GM12872 (cell line): ENCODE results near the gene AJUBA.

Experiments
- TF ChIP-seq, protein P1 (sequence below): IDR thresholded peaks from 3 replicates; pipeline ENCODE4 v1.5.1; 2011; ENCODE audit warnings: low read depth, mild to moderate bottlenecking, low read length, moderate library complexity; ENCODE audit not compliant: insufficient read depth

Gene AJUBA

GRCh38 chr14:23000860-23001259 lies 18.5 kb upstream of the AJUBA start:
- TF ChIP-seq, protein P1, sequence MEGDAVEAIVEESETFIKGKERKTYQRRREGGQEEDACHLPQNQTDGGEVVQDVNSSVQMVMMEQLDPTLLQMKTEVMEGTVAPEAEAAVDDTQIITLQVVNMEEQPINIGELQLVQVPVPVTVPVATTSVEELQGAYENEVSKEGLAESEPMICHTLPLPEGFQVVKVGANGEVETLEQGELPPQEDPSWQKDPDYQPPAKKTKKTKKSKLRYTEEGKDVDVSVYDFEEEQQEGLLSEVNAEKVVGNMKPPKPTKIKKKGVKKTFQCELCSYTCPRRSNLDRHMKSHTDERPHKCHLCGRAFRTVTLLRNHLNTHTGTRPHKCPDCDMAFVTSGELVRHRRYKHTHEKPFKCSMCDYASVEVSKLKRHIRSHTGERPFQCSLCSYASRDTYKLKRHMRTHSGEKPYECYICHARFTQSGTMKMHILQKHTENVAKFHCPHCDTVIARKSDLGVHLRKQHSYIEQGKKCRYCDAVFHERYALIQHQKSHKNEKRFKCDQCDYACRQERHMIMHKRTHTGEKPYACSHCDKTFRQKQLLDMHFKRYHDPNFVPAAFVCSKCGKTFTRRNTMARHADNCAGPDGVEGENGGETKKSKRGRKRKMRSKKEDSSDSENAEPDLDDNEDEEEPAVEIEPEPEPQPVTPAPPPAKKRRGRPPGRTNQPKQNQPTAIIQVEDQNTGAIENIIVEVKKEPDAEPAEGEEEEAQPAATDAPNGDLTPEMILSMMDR: no peak

DNA sequence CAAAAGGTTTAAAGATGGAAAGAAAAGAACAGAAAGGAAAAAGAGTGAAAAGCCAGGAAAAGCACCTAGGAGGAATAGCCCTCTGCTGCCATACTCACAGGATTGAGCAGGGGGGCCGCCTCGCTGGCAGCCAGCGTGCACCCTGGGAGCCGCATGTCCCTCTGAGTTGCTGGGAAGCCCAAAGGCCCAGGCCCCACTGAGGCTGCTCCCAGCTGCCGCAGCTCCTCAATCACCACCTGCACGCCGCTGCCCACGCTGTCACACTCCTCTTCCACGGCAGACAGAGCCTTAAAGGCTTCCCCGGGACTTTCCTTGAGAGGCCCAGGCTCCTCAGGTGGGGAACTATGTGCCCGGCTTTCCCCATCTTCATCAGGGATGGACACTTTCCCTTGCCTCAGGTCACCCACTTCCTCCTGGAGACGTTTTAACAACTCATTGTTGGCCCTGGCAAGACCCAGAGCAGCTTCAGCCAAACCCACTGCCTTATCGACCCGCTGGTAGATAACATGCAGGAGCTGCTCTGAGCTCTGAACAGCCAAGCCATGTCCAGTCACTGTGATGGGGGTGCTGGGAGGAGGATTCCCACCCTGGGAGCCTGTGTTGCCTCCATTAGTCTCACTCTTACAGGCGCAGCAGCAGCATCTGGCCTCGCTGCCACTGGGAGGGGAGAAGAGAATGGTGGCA lies 16.1 kb upstream of the AJUBA start:
- TF ChIP-seq, protein P1: no peak

- TF ChIP-seq, protein P1: no peak
These were observed 15.4 kb upstream of the AJUBA start for GRCh38 chr14:22997676-22998323.

GRCh38 chr14:22996768-22997654 lies 14.7 kb upstream of the AJUBA start:
- TF ChIP-seq, protein P1: no peak

- TF ChIP-seq, protein P1: no peak
These were observed 13.7 kb upstream of the AJUBA start for GRCh38 chr14:22995889-22996625.

DNA sequence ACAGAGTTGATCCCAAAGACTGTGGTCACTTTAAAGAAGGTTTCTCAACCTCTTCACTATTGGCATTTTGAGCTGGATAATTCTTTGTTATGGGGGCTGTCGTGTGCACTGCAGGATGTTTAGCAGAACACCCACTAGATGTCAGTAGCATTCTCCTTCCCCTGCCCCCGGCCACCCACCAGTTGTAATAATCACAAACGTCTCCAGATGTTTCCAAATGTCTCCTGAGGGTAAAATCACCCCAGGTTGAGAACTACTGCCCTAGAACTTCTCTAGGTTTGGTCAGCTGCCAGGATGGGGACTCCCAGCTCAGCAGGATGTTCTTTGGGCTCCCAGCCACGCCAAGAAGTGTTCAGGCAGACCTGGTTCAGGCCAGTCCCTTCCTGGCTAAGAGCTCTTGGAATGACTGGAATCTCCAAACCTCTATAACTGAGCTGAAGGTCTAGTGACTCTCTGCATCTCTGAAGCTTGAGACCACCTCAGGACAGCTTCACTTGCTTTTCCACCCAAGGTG lies 12.5 kb upstream of the AJUBA start:
- TF ChIP-seq, protein P1: peak; percentile 69

- TF ChIP-seq, protein P1: no peak
These were observed 11.2 kb upstream of the AJUBA start for GRCh38 chr14:22993517-22993916.
